C4-2B (cell line): ENCODE data around the gene KIF26B.

Experiments used
- H3K27ac ChIP-seq: fragments of 450-650 bp; 2 replicates; pipeline ENCODE4 v1.5.1; 2017
- ZFX ChIP-seq: fragments of 450-650 bp; IDR thresholded peaks from 2 replicates; pipeline ENCODE4 v1.6.1; 2017
- TF ChIP-seq, protein P1 (sequence below): fragments of 450-650 bp; conservative IDR thresholded peaks from 2 replicates; pipeline ENCODE4 v1.5.1; 2017; ENCODE audit warnings: mild to moderate bottlenecking

The KIF26B gene

DNA sequence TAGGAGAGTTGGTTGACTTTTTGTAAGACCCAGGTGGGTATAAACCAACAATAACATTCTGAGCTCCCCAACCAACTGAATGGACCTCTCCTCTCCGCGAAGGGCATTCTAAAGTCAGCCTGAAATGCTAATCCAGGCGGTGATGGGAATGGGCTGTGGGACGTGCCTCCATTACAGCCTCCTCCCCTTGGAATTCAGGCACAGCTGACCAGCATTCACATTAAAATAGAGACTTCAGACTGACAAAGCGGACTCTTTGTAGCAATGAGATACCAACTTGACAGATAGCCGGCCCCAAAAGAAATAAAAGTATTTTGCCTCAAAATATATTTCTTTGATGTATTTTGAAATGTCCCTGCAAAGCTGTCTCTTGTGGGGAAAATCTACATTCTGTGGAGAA is 101.7 kb downstream of the KIF26B start:
- H3K27ac ChIP-seq, result no peak overlapping the region

DNA sequence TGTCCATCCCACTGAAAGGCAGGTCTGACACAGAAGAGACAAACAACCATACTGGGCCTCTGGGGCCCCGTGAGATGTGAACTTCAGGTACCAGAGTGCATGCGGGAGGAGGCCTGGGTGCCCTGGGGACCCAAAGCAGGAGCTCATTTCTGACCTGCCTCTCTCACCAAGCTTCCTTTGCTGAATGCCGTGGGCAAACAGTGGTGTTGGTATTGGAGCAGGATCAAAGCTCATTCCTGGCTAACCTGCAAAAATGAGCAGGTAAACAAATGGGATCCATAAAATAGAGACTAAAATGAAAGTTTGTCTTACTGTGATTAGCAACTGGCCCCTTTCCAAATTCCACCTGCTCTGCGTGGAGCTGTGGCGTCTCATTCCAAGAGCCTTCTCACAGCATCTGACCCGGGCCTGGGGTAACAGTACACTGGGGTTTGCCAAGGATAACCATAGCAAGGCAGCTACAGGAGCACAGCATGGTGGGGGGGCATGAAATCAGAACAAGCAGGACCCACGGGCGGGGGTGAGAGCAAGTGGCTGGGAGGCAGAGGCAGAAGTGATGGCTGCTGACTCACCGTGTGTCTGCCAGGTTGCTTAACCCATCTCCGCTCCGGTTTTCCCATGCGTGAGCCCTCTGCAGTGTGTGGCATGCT is 103.6 kb downstream of the KIF26B start:
- peak overlapping the region; percentile 7; the same call in 1 of the 2 replicates for H3K27ac ChIP-seq
- TF ChIP-seq, protein P1, sequence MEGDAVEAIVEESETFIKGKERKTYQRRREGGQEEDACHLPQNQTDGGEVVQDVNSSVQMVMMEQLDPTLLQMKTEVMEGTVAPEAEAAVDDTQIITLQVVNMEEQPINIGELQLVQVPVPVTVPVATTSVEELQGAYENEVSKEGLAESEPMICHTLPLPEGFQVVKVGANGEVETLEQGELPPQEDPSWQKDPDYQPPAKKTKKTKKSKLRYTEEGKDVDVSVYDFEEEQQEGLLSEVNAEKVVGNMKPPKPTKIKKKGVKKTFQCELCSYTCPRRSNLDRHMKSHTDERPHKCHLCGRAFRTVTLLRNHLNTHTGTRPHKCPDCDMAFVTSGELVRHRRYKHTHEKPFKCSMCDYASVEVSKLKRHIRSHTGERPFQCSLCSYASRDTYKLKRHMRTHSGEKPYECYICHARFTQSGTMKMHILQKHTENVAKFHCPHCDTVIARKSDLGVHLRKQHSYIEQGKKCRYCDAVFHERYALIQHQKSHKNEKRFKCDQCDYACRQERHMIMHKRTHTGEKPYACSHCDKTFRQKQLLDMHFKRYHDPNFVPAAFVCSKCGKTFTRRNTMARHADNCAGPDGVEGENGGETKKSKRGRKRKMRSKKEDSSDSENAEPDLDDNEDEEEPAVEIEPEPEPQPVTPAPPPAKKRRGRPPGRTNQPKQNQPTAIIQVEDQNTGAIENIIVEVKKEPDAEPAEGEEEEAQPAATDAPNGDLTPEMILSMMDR, result no peak
- TF ChIP-seq ZFX, result no peak

More for the DNA sequence above, 101.7 kb downstream of the KIF26B start:
- no peak for TF ChIP-seq ZFX
- TF ChIP-seq, protein P1, result no peak

DNA sequence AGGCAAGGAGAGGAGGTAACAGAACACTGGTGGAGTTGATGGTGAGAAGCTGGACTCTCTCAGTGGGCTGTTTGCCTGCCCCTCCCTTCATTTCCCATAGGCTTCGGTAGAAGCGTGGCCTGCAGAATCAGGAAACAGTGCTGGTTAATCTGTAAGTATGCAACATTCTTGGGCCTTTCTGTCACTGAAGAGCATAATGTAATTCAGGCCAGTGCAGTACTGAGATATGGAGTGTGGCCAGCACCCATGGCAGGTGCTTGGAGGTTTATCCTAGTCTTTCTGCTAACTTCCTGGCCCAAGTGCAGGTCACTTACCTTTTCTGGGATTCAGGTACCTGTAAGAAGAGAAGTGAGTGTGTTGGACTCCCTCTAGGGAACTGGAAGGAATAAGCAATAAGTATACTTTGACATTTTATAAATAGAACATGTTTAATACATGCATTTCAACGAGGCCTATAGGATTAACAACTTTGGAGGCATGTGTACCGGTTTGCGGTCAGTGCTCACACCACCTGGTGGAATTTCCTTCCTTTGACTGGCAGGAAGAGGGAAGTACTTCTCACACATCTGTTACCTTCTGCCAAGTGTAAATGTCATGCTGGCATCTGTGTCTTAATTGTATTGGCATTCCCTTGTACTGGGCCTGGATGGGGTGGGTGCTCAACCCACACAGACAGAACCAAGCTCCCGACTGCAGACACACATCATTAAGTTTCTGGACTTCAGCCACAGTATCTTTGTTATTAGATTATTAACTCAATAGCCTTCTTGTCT is 105.5 kb downstream of the KIF26B start:
- TF ChIP-seq, protein P1, result no peak
- no peak for TF ChIP-seq ZFX
- no peak overlapping the region for H3K27ac ChIP-seq

GRCh38 chr1:245260883-245261282 is 106.1 kb downstream of the KIF26B start:
- TF ChIP-seq, protein P1, result no peak
- no peak for TF ChIP-seq ZFX

GRCh38 chr1:245261786-245262185 is 107.0 kb downstream of the KIF26B start:
- H3K27ac ChIP-seq, result no peak overlapping the region
- TF ChIP-seq ZFX, result no peak
- TF ChIP-seq, protein P1, result no peak

More at GRCh38 chr1:245260883-245261282, 106.1 kb downstream of the KIF26B start:
- H3K27ac ChIP-seq, result no peak overlapping the region

GRCh38 chr1:245263529-245264095 is 108.8 kb downstream of the KIF26B start:
- no peak overlapping the region for H3K27ac ChIP-seq
- no peak for TF ChIP-seq ZFX
- TF ChIP-seq, protein P1, result no peak

DNA sequence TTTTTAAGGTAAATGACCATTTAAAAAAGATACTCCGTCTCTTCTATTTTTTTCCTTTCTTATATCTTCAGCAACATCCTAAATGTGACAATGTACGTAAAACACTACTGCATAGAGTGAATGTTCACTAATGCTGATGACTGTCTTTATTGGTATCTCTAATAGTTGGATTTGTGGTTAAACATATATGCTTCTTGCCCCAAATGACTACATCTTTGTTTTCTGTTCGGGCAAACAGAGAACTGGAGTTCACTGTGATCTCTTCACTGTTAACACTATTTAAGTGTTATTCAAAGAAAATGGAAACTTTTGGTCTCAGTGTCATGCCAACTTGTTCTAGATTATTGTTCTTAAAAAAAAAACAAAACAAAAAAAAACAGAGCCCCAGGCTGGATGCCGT is 109.4 kb downstream of the KIF26B start:
- H3K27ac ChIP-seq, result no peak overlapping the region
- TF ChIP-seq, protein P1, result no peak
- no peak for TF ChIP-seq ZFX
